NCI-H2081 treated with DMSO at 0.1 percent for 48 hours (cell line): Measurements from ENCODE around the gene OPN4.

Experiments used
- DNase-seq: peaks from one replicate; lab custom pipeline; 2025; lab: John Stamatoyannopoulos, UW

The OPN4 gene

GRCh38 chr10:86681047-86681446, 26.7 kb downstream of the OPN4 start:
- no peak for DNase-seq

DNA sequence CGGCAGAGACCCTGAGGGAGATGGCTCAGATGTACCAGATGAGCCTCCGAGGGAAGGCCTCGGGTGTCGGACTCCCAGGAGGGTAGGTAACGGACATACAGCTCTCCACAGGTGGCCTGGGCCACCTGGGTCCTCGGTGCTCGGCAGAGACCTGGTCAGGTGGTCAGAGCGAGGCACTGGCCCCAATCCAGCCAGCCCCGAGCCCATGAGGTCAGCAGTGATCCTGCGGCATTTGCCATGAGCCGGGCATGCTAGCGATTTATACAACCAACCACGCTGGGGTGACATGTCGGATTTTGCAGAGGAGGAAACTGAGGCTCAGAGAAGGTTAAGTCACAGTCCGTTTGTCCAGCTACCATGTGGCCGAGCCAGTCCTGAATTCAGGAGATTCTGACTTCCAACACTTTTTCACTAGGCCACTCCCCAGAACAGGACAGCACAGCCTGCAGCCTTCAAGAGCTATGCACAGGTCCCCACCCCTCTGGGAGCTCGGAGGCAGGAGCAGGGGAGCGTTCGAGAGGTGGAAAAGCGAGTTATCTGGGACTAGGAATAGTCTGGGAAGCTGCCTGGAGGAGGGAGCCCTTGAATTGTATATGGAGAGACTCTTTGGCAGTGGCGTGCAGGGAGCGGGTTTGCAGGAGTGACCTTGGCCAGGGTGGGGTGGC, 27.5 kb downstream of the OPN4 start:
- no peak for DNase-seq

DNA sequence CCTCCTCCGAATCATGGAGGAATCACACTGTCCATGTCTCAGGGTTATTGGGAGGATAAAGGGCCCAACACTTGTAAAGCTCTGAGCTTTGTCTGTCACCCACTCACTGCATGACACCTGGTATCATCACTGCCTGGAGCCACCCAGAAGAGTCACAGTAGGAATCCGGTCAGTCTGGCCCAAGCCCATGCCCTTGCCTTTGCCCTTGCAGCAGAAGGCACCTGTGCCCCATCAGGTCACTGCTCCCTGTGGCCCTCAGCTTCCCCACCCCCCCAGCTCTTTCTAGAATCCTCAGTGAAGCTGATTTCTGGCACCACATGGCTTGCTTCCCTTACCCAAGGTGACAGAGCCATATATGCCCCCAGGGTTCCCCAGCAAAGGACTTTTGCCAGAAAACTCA, 28.3 kb downstream of the OPN4 start:
- no peak for DNase-seq

GRCh38 chr10:86684331-86685097, 30.2 kb downstream of the OPN4 start:
- DNase-seq = no peak

GRCh38 chr10:86685416-86685815, 31.1 kb downstream of the OPN4 start:
- no peak for DNase-seq

DNA sequence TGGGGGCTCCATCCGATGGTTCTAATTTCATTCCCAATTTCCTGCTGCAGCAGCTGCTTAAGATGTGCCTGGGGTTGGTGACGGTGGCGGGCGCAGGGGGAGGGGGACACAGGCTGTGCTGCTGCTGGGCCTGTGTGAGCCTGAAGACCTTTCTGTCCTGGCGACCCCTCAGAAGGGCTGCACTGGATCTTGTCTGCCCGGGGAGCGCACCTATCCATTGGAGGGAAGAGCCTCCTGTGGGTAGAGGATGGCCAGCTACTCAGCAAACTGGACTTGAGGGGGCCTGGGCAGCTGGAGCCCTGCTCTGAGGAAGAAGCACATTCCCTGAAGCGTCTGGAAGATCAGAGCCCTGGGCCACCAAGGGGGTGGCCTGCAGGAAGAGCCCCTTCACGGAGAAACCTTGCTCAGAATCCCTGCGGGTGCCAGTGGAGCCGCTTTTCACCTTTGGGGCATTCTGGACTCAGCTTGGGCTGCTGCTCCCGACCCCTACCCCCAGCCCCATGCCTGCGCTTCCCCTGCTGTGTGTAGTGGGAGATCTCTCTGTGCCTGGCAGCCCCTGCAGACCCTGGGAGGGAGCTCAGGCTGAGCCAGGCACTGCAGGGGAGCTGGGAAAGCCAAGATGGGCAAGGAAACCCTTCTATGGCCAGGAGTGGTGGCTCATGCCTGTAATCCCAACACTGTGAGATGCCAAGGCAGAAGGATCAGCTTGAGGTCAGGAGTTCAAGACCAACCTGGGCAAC, 31.7 kb downstream of the OPN4 start:
- no peak for DNase-seq

DNA sequence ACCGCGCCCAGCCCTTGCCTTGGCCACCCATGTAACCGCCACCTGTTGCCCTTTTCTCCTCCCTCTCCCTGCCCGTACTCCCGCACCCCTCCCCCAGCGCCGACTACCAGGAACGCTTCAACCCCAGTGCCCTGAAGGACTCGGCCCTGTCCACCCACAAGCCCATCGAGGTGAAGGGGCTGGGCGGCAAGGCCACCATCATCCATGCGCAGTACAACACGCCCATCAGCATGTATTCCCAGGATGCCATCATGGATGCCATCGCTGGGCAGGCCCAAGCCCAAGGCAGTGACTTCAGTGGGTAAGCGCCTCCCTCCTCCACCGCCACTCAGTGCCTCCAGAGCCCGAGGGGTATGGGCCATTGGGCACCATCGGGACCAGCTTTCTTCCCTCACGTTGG, 32.6 kb downstream of the OPN4 start:
- DNase-seq = no peak

DNA sequence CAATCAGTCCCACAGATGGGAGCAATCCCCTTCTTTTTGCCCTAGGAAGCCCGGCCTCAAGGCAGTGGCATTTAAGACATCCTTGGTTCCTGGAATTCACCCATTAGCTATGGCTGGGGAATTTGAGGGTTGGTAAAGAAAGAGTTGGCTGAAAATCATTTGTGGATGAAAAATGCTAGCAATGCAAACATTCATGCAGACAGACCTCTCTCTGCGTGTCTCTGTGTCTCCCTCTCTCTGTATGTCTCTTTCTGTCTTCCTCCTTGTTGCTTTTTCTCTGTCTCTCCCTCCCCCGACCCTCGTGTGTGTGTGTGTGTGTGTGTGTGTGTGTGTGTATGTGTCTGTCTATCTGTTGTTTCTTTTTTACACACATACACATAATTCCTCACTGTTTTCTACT, 33.4 kb downstream of the OPN4 start:
- no peak for DNase-seq

GRCh38 chr10:86688398-86688921, 34.1 kb downstream of the OPN4 start:
- DNase-seq = no peak

GRCh38 chr10:86689146-86689545, 34.8 kb downstream of the OPN4 start:
- no peak for DNase-seq

DNA sequence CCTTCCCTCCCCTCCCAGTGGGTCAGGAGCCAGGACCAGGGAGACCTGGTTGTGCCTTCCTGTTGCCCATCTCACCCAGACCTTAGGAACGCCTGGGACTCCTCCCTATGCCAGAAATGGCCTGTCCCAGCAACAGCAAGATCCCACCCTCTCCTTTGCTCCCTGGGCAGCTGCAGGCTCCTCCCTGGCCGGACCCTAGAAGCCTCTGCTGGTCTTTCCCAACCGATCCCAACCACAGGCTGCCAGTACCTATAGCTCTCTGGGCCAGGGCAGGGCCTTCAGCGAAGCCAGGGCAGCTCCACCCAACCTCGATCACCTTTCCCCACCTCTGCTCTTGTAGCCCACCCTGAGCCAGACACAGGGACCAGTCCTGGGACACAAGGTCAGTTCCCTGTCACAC, 35.9 kb downstream of the OPN4 start:
- DNase-seq = no peak

DNA sequence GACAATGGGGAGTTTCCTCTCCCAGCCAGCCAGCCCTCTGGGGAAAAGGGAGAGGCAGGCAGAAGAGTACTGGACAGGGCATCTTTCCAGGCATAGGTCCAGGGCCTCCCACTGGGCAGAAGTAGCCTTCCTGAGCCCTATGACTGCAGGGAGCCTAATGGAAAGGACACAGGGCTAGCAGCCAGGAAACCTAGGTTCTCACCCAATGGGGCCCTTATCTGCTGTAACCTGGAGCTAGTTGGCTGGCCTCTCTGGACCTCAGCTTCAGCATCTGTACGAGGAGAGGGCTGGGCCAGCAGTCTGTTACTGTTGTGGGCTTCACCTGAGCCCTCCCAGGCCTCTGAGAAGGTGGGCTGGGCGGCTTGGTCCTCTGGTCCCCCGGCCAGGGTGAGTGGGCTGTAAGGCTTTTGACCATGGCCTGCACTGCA, 36.3 kb downstream of the OPN4 start:
- DNase-seq = no peak

- DNase-seq = no peak
Observed at GRCh38 chr10:86691333-86692022, 37.1 kb downstream of the OPN4 start.

GRCh38 chr10:86692023-86692514, 37.7 kb downstream of the OPN4 start:
- DNase-seq = no peak

DNA sequence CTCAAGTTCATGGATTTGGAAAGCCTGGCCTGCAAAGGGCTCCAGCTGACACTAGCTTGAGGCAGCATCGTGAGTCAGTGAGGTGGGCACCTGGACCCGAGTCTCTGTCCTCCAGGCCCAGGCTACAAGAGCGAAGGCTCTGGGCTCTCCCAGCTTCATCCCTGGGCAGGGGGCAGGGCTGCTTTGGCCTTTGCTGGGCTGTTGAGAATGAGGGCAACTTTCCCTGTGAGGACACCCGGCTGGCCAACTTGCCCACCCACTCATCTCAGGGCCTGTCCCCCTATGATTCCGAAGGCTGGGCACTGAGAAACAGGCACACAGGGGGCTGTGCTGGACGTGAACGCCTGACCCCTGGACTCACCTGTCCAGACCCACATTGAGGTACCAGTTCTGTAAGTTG, 38.3 kb downstream of the OPN4 start:
- no peak for DNase-seq

DNA sequence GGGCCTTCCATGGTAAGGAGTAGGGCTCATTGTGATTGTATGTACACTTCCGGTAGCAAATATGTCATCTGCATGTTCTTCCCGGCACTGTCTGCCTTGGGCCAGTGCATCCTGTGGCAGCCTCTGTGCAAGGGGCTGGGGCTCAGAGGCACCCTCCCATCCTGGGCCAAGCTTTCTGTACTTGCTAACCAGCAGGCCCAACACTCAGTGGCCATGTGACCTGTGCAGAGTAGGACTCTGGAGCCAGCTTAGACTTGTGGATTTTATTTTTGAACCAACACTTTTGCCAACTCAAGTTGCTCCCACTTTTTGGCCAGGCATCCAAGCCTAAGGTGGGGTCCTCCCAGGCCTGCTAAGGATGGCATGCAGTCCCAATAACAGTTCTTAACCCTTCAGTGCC, 38.9 kb downstream of the OPN4 start:
- no peak for DNase-seq

GRCh38 chr10:86693721-86694369, 39.5 kb downstream of the OPN4 start:
- DNase-seq = no peak

GRCh38 chr10:86698207-86698940, 44.0 kb downstream of the OPN4 start:
- no peak for DNase-seq

DNA sequence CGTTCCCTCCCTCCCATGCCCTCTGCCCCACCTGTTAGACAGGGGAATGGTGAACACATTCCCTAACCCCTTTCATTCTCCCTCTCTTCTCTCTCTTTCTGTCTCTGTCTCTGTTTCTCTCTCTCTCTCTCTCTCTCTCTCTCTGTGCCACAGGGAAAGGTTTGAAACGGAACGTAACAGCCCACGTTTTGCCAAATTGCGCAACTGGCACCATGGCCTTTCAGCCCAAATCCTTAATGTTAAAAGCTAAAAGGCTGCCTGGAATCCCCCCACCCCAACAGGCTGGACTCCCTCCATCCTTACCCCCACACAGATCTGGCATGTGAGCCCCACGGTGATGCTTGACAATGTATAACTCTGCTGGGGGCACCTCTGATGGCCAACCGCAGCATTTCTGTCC, 44.8 kb downstream of the OPN4 start:
- no peak for DNase-seq

- no peak for DNase-seq
Observed at GRCh38 chr10:86699541-86699940, 45.2 kb downstream of the OPN4 start.
